ENCODE results near the gene UCMA. TPM values are rescaled to one million over a fixed set of nuclear protein-coding genes. Genes with fewer than 3 reads are reported as not detected.

UCMA gene
- total and polyA plus RNA-seq, 10 of the 15 experiments (the other 5 are each of a cell fraction or from before 2014, with no cell fraction given) = 0.15 TPM; not detected in 9

GRCh38 chr10:13187135-13187534 is 47.0 kb downstream of the UCMA start (continued):
- no peak for TF ChIP-seq REST (IDR thresholded peaks at IDR 0.05; ENCODE audit: low read depth, low read length)
- TF ChIP-seq FOXK2 (IDR thresholded peaks at IDR 0.05) = no peak
- TF ChIP-seq RAD51 (IDR thresholded peaks at IDR 0.05) = no peak
- no peak for TF ChIP-seq FOS (IDR thresholded peaks at IDR 0.05; ENCODE audit: borderline replicate concordance, extremely low read depth, insufficient read length)
- no peak for TF ChIP-seq KAT2A (conservative IDR thresholded peaks at IDR 0.05; ENCODE audit: control insufficient read depth, low read depth, low read length)

GRCh38 chr10:13184730-13185514 is 49.3 kb downstream of the UCMA start:
- 94% methylated on average over 5 of the region's 5 CpGs for WGBS (ENCODE audit: insufficient coverage, insufficient replicate concordance, low lambda C conversion rate, missing lambda C conversion rate)
- no peak overlapping the region for H3K4me2 ChIP-seq (ENCODE audit: control insufficient read depth, insufficient read depth)
- TF ChIP-seq E2F4 (IDR thresholded peaks at IDR 0.05; ENCODE audit: low read depth, low read length) (no peak), RBBP5 (conservative IDR thresholded peaks at IDR 0.05) (no peak), MYC (IDR thresholded peaks at IDR 0.05; ENCODE audit: insufficient read depth, insufficient read length, insufficient replicate concordance, low read length, severe bottlenecking) (no peak), RCOR1 (conservative IDR thresholded peaks at IDR 0.05; ENCODE audit: low read depth, low read length) (no peak), RELB (IDR thresholded peaks at IDR 0.05; ENCODE audit: low read depth) (no peak), NFYA (IDR thresholded peaks at IDR 0.05; ENCODE audit: borderline replicate concordance, low read depth, low read length) (no peak), BHLHE40 (IDR thresholded peaks at IDR 0.05; ENCODE audit: borderline replicate concordance in 1 of 2, low read depth in 2 of 2, low read length in 1 of 2) (no peak), SRF (IDR thresholded peaks at IDR 0.05; ENCODE audit: low read depth in 2 of 2, low read length in 2 of 2) (no peak)

More at GRCh38 chr10:13184730-13185514, 49.3 kb downstream of the UCMA start:
- Histone ChIP-seq H3K4me1 (ENCODE audit: control insufficient read depth, insufficient read depth, low read length) (peaks cover 3% of the 10 kb centered on the region; the same call in 1 of the 2 replicates), H3K79me2 (ENCODE audit: control insufficient read depth, insufficient read depth, low read length) (no peaks in the 10 kb centered on the region), H3K27me3 (replicated peaks in 1 of 2; ENCODE audit: control insufficient read depth in 2 of 2, insufficient read depth in 2 of 2, low read length in 1 of 2) (no peaks in the 10 kb centered on the region), H3K27ac (ENCODE audit: control insufficient read depth, insufficient read depth) (no peak overlapping the region), H3K4me3 (no peak overlapping the region), H3K9me3 (replicated peaks; ENCODE audit: control insufficient read depth, insufficient read depth, low read length) (peaks cover 4% of the 10 kb centered on the region; the same call in 2 of the 3 replicates), H3K9ac (ENCODE audit: control insufficient read depth, insufficient read depth, low read length) (no peak overlapping the region), H3K36me3 (ENCODE audit: control insufficient read depth in 2 of 2, insufficient read depth in 2 of 2, low read length in 1 of 2) (peaks cover 13 to 18% of the 10 kb centered on the region in 2 experiments), H2AFZ (ENCODE audit: control insufficient read depth, low read depth, low read length) (no peak overlapping the region), H4K20me1 (ENCODE audit: control insufficient read depth, insufficient read depth) (no peaks in the 10 kb centered on the region)
- ChIA-PET SMC1A (ENCODE audit: uncharacterized antibody, unreplicated experiment) (interaction anchor here (1.4 kb wide), 1 partner anchor 9 kb away, joined by 5 read pairs; no protein-coding TSS in a partner anchor), CTCF (interaction anchor here (0.6 to 1.4 kb wide), 3 partner anchors 24 to 457 kb away, joined by 3 read pairs; no protein-coding TSS in a partner anchor), POLR2A (no interaction called here), RAD21 (ENCODE audit: unreplicated experiment) (no interaction called here)
- no peak for ATAC-seq
- no peak for DNase-seq (ENCODE audit: low read depth, low spot score)
- in situ Hi-C loops (cut with MboI) (no loop called here), intact Hi-C loops (cut with micrococcal nuclease; ENCODE audit: unreplicated experiment) (no loop called here)
- BruUV-seq (replicated peaks) = no TSS peak
- FAIRE-seq = no peak
